ENCODE data around the gene LAMB1.
A peak's percentile ranks its signal among the peaks of the same experiment; 100 is the strongest.
"Not testable (repeated sequence)": the region's sequence is repeated elsewhere in the genome, so short reads cannot be mapped to it uniquely, and the experiment has no call there.

Gene LAMB1

GRCh38 chr7:107946881-107947280, 56.1 kb downstream of the LAMB1 start:
- DNase-seq, result peak in 2 of 56 donors; percentile 2 to 9

DNA sequence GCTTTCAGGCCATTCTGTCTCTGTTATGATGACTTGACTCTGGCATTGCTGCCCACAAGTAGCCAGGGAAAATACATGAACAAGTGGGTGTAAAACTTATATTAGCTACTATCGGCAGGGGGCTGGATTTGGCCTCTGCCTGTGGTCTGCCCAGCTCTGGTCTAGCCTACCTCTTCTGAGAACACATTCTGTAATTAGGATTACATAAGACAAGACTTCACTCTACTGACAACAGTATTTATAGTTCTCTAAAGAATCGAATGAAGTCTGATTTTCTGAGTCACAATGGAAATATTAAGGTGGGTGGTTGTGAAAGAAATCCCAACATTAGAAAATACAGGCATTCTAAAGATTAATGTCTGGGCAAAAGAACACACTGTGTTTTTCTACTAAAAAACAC, 56.5 kb downstream of the LAMB1 start:
- no peak for DNase-seq

DNA sequence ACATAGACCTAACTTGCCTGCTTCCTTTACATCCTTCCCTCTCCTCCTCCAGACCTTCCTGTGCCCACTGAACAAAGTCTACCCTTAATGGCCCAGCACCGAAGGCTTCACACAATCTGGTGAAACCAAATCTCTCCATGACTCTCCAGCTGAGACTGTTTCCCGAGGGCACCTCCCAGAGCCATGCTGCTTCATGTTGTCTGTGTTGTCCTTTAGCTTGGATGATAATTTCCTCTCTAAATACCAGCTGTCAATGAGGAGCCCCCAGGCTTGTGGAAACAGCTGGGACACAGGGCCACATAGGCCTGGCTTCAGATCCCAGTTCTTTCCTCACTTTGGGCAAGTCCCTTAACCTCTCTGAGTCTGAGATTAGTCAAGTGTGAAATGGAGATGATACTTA, 57.6 kb downstream of the LAMB1 start:
- no peak for DNase-seq

GRCh38 chr7:107944411-107945169, 58.4 kb downstream of the LAMB1 start:
- DNase-seq, result no peak

GRCh38 chr7:107943018-107943417, 59.9 kb downstream of the LAMB1 start:
- DNase-seq, result no peak

GRCh38 chr7:107940951-107941350, 62.0 kb downstream of the LAMB1 start:
- DNase-seq, result no peak

DNA sequence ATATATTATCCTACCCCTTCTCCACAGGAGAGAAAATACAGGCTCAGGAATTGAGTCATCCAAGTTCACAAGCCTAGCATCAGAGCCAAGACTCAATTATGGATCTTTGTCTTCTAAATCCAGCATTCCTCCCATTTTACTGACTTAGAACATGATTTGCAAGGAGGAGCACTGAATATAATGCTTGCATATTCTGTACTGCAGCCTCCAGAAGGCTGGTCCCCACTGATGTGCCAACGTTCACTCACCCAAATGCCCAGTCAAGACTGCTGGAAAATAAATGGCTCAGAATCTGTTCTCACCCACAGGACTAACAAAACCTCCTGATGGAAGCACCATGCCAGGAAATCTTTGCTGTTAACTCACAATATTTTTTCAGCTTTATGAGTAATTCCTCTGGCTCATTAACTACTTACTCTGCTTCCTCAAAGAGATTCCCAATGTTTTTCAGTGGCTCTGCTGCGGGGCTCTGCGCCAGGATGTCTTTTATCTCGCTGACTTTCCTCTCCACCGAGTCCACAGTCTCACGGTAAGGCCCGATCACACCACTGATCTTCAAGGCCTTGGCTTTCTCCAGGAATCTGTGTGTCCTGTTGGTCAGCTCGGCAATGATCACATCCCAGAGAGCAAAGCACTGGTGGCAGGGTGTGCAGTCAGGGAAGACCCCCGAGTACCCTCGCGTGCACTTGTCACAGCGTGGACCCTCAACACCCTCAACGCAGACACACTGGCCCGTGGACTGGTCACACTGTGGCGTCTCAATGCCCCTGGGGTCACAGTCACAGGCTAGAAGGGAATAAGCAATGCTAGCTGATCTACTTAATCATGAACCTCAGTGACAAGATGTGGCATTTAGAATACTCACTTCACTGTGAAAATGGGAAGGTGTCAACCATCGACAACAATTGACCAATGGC, 63.1 kb downstream of the LAMB1 start:
- DNase-seq, result no peak

- no peak for DNase-seq
Measured at GRCh38 chr7:107938456-107939250, 64.3 kb downstream of the LAMB1 start.

- DNase-seq, result no peak
Measured at GRCh38 chr7:107937531-107937930, 65.4 kb downstream of the LAMB1 start.

GRCh38 chr7:107936312-107936711, 66.6 kb downstream of the LAMB1 start:
- no peak for DNase-seq

- no peak for DNase-seq
Measured at GRCh38 chr7:107934991-107935770, 67.8 kb downstream of the LAMB1 start.

- DNase-seq, result no peak
Measured at GRCh38 chr7:107933386-107934013, 69.5 kb downstream of the LAMB1 start.

DNA sequence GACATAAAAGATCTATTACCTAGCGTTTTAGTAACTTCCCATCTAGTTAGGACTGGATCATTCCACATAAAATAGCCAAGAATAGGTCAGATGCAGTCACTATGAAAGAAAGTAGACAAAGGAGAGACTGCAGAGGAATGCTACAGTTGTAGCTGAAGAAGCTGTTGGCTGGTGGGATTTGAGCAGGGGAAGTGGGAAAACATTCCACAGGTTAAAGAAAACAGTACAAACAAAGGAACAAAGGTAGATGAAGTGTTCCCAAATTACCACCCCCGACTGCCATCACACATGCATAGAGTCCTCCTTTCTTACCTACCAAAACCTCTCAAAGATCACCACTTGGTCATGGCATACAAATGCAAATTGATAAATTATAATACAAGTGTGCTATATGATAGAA, 70.2 kb downstream of the LAMB1 start:
- DNase-seq, result no peak

GRCh38 chr7:107931740-107932515, 71.0 kb downstream of the LAMB1 start:
- DNase-seq, result no peak

DNA sequence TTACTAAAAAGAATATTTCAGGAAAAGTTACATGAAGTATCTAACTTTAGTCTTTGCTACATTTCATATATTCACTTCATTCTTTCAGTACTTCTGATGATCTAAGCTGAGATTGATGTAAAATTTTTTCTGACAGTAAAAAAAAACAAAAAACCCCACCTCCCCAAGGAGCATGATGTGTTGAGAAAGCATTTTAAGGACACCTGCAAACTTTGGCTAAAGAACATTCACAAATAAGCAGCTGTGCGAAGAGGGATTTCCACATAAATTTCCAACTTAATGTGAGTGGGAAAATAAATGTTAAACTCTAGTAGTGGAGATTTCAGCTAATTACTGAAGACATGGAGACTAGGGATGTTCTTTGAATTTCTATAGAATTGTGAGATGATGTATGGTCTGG, 76.5 kb downstream of the LAMB1 start:
- DNase-seq, result no peak

DNA sequence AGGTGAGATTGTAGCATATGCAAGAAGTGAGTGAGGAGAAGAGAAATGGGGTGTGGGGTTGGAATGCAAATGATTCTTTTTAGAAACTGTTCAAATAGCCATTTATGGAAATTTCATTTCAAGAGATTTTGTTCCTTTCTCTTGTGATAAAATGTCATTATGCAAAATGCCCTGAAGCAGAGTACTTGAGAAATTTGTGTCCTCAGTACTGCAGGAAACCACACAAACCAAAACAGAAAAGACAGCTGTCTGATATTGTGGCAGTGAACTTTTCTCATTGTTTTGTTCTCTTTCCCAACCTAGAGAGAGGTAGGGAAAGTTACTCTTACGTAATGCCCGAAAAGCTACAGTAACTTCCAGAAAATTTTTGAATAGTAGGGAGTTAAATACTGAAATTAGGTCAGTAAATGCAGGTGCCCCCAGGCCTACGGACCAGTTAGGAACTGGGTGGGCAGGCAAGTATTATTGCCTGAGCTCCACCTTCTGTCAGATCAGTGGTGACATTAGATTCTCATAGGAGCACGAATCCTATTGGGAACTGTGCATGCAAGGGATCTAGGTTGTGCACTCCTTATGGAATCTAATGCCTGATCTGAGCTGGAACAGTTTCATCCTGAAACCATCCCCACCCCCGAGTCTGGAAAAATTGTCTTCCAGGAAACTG, 78.0 kb downstream of the LAMB1 start:
- no peak for DNase-seq

DNA sequence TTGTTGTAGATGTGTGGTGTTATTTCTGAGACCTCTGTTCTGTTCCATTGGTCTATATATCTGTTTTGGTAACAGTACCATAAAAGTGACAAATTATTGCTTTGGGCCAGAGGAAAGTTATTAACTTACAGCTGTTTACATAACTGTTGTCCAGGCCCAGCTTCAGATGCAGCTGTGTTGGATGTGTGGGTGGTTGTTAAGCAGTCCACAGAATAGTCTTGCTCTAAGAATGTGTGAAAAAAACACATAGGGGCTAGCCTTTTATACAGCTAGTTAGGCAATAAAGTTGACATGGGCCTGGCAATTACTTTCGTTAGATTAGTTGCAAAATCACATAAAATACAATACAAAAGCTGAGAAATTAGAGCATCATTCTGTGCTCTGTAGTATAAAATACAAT, 80.1 kb downstream of the LAMB1 start:
- no peak for DNase-seq

DNA sequence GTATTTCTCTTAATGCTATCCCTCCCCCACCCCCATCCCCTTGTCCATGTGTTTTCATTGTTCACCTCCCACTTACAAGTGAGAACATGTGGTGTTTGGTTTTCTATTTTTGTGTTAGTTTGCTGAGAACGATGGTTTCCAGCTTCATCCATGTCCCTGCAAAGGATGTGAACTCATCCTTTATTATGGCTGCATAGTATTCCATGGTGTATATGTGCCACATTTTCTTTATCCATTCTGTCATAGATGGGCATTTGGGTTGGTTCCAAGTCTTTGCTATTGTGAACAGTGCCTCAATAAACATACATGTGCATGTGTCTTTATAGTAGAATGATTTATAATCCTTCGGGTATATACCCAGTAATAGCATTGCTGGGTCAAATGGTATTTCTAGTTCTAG, 81.1 kb downstream of the LAMB1 start:
- DNase-seq, result not testable (repeated sequence)
